ENCODE measurements around the gene PTPRU.
"Not testable (repeated sequence)": the region's sequence is repeated elsewhere in the genome, so short reads cannot be mapped to it uniquely, and the experiment has no call there.

The PTPRU gene

GRCh38 chr1:29232387-29232786 is 3.9 kb upstream of the PTPRU start:
- Histone ChIP-seq H3K4me1 (ENCODE audit: control insufficient read depth in 1 of 2, insufficient read depth in 2 of 2, low read length in 2 of 2) (peaks cover 15 to 22% of the 10 kb centered on the region in 2 donors), H3K4me3 (ENCODE audit: low read depth in 1 of 2, low read length in 2 of 2) (no peak overlapping the region), H3K9ac (ENCODE audit: low read depth in 1 of 2, low read length in 2 of 2) (no peak overlapping the region), H3K9me3 (ENCODE audit: control insufficient read depth in 1 of 2, low read length in 2 of 2) (no peaks in the 10 kb centered on the region), H3K27ac (ENCODE audit: low read depth, low read length) (no peak overlapping the region), H3K36me3 (ENCODE audit: control insufficient read depth in 1 of 2, insufficient read depth in 2 of 2, low read length in 2 of 2) (no peaks in the 10 kb centered on the region), H3K27me3 (ENCODE audit: control insufficient read depth in 1 of 2, insufficient read depth in 2 of 2, low read length in 2 of 2) (peaks cover 9% of the 10 kb centered on the region in 2 donors)

DNA sequence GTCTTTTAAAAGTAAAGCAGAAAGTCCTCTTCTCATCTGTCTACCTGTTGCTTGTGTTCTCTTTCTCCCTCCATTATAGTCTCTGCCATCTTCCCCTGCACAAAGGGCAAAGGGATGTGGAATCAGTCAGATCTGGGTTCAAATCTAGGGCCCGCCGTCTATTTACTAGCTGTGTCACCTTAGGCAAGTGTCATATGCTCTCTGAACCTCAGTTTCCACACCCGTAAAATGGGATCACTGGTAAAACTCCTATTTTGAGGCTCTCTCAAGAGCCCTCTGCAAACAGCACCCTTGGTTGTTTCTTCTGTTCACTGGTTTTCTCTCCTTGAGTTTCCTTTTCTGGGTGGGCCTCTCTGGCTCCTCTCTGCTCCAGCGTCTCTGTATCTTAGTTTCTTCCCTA is 2.6 kb upstream of the PTPRU start:
- Histone ChIP-seq H3K36me3 (ENCODE audit: control insufficient read depth in 1 of 2, insufficient read depth in 2 of 2, low read length in 2 of 2) (no peaks in the 10 kb centered on the region), H3K9ac (ENCODE audit: low read depth in 1 of 2, low read length in 2 of 2) (no peak overlapping the region), H3K27ac (ENCODE audit: low read depth, low read length) (no peak overlapping the region), H3K4me1 (ENCODE audit: control insufficient read depth in 1 of 2, insufficient read depth in 2 of 2, low read length in 2 of 2) (peaks cover 22% of the 10 kb centered on the region in 2 donors), H3K9me3 (ENCODE audit: control insufficient read depth in 1 of 2, low read length in 2 of 2) (no peaks in the 10 kb centered on the region), H3K4me3 (ENCODE audit: low read depth in 1 of 2, low read length in 2 of 2) (no peak overlapping the region), H3K27me3 (ENCODE audit: control insufficient read depth in 1 of 2, insufficient read depth in 2 of 2, low read length in 2 of 2) (peaks cover 16 to 18% of the 10 kb centered on the region in 2 donors)

DNA sequence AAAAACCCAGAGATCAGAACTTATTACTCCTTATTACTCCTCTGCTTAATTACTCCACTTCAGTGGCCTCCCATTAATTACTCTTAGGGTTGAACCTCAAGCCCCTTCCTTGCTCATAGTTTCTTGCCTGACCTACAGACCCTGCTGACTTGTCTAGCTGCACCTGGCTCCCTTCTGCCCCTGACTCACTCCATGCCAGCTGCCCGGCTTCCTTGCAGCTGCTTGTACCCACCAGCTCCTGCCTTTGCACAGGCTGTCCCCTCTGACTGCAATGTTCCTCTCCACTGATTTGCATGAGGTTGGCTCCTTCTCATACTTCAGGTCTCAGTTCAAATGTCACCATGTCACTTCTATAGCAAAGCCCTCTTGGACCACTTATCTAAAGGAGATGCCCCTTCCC is 1.9 kb upstream of the PTPRU start:
- Histone ChIP-seq H3K9me3 (ENCODE audit: control insufficient read depth in 1 of 2, low read length in 2 of 2) (no peaks in the 10 kb centered on the region), H3K36me3 (ENCODE audit: control insufficient read depth in 1 of 2, insufficient read depth in 2 of 2, low read length in 2 of 2) (no peaks in the 10 kb centered on the region), H3K4me1 (ENCODE audit: control insufficient read depth in 1 of 2, insufficient read depth in 2 of 2, low read length in 2 of 2) (peaks cover 21% of the 10 kb centered on the region in 2 donors), H3K27me3 (ENCODE audit: control insufficient read depth in 1 of 2, insufficient read depth in 2 of 2, low read length in 2 of 2) (peaks cover 24 to 26% of the 10 kb centered on the region in 2 donors), H3K9ac (ENCODE audit: low read depth in 1 of 2, low read length in 2 of 2) (no peak overlapping the region), H3K27ac (ENCODE audit: low read depth, low read length) (no peak overlapping the region), H3K4me3 (ENCODE audit: low read depth in 1 of 2, low read length in 2 of 2) (no peak overlapping the region)

DNA sequence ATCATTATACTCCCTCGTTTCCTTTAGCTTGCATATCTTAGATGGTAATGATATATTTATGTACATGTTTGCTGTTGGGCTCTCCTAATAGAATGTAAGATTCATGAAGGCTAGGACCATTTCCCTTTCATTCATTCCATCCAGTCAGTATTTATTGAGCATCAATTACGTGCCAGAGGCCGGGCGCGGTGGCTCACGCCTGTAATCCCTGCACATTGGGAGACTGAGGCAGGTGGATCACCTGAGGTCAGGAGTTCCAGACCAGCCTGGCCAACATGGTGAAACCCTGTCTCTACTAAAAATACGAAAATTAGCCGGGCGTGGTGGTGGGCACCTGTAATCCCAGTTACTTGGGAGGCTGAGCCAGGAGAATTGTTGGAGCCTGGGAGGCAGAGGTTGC is 1.4 kb upstream of the PTPRU start:
- not testable (repeated sequence) for H3K4me3 ChIP-seq (ENCODE audit: low read depth in 1 of 2, low read length in 2 of 2); H3K9ac ChIP-seq (ENCODE audit: low read depth in 1 of 2, low read length in 2 of 2); H3K9me3 ChIP-seq (ENCODE audit: control insufficient read depth in 1 of 2, low read length in 2 of 2); H3K27ac ChIP-seq (ENCODE audit: low read depth, low read length); H3K36me3 ChIP-seq (ENCODE audit: control insufficient read depth in 1 of 2, insufficient read depth in 2 of 2, low read length in 2 of 2)
- H3K4me1 ChIP-seq (ENCODE audit: control insufficient read depth in 1 of 2, insufficient read depth in 2 of 2, low read length in 2 of 2), result peaks cover 17% of the 10 kb centered on the region in 2 donors
- peaks cover 28 to 29% of the 10 kb centered on the region in 2 donors for H3K27me3 ChIP-seq (ENCODE audit: control insufficient read depth in 1 of 2, insufficient read depth in 2 of 2, low read length in 2 of 2)

- Histone ChIP-seq H3K36me3 (ENCODE audit: control insufficient read depth in 1 of 2, insufficient read depth in 2 of 2, low read length in 2 of 2) (no peaks in the 10 kb centered on the region), H3K4me3 (ENCODE audit: low read depth in 1 of 2, low read length in 2 of 2) (peak overlapping the region; percentile 55 to 75), H3K27me3 (ENCODE audit: control insufficient read depth in 1 of 2, insufficient read depth in 2 of 2, low read length in 2 of 2) (peaks cover 29 to 36% of the 10 kb centered on the region in 2 donors), H3K9ac (ENCODE audit: low read depth in 1 of 2, low read length in 2 of 2) (peak overlapping the region; percentile 57 to 72), H3K27ac (ENCODE audit: low read depth, low read length) (no peak overlapping the region), H3K4me1 (ENCODE audit: control insufficient read depth in 1 of 2, insufficient read depth in 2 of 2, low read length in 2 of 2) (peaks cover 11 to 16% of the 10 kb centered on the region in 2 donors), H3K9me3 (ENCODE audit: control insufficient read depth in 1 of 2, low read length in 2 of 2) (no peaks in the 10 kb centered on the region)
Measured at GRCh38 chr1:29236712-29237128, 398 bp downstream of the PTPRU start.

- Histone ChIP-seq H3K9me3 (ENCODE audit: control insufficient read depth in 1 of 2, low read length in 2 of 2) (no peaks in the 10 kb centered on the region), H3K4me3 (ENCODE audit: low read depth in 1 of 2, low read length in 2 of 2) (peak overlapping the region; percentile 55 to 75), H3K9ac (ENCODE audit: low read depth in 1 of 2, low read length in 2 of 2) (peak overlapping the region; percentile 57 to 72), H3K4me1 (ENCODE audit: control insufficient read depth in 1 of 2, insufficient read depth in 2 of 2, low read length in 2 of 2) (peaks cover 11 to 16% of the 10 kb centered on the region in 2 donors), H3K27me3 (ENCODE audit: control insufficient read depth in 1 of 2, insufficient read depth in 2 of 2, low read length in 2 of 2) (peaks cover 29 to 36% of the 10 kb centered on the region in 2 donors), H3K36me3 (ENCODE audit: control insufficient read depth in 1 of 2, insufficient read depth in 2 of 2, low read length in 2 of 2) (no peaks in the 10 kb centered on the region), H3K27ac (ENCODE audit: low read depth, low read length) (no peak overlapping the region)
Measured at GRCh38 chr1:29237129-29237821, 953 bp downstream of the PTPRU start.

- H3K4me3 ChIP-seq (ENCODE audit: low read depth in 1 of 2, low read length in 2 of 2), result peak overlapping the region; percentile 16 to 22
- no peaks in the 10 kb centered on the region for H3K9me3 ChIP-seq (ENCODE audit: control insufficient read depth in 1 of 2, low read length in 2 of 2)
- H3K4me1 ChIP-seq (ENCODE audit: control insufficient read depth in 1 of 2, insufficient read depth in 2 of 2, low read length in 2 of 2), result peaks cover 11 to 16% of the 10 kb centered on the region in 2 donors
- no peak overlapping the region for H3K9ac ChIP-seq (ENCODE audit: low read depth in 1 of 2, low read length in 2 of 2)
- peaks cover 29 to 36% of the 10 kb centered on the region in 2 donors for H3K27me3 ChIP-seq (ENCODE audit: control insufficient read depth in 1 of 2, insufficient read depth in 2 of 2, low read length in 2 of 2)
- no peak overlapping the region for H3K27ac ChIP-seq (ENCODE audit: low read depth, low read length)
- H3K36me3 ChIP-seq (ENCODE audit: control insufficient read depth in 1 of 2, insufficient read depth in 2 of 2, low read length in 2 of 2), result no peaks in the 10 kb centered on the region
Measured at GRCh38 chr1:29237852-29238619, 1.7 kb downstream of the PTPRU start.

GRCh38 chr1:29238620-29239002 is 2.3 kb downstream of the PTPRU start:
- Histone ChIP-seq H3K4me1 (ENCODE audit: control insufficient read depth in 1 of 2, insufficient read depth in 2 of 2, low read length in 2 of 2) (peaks cover 11 to 16% of the 10 kb centered on the region in 2 donors), H3K4me3 (ENCODE audit: low read depth in 1 of 2, low read length in 2 of 2) (no peak overlapping the region), H3K27me3 (ENCODE audit: control insufficient read depth in 1 of 2, insufficient read depth in 2 of 2, low read length in 2 of 2) (peaks cover 29 to 36% of the 10 kb centered on the region in 2 donors), H3K9me3 (ENCODE audit: control insufficient read depth in 1 of 2, low read length in 2 of 2) (no peaks in the 10 kb centered on the region), H3K36me3 (ENCODE audit: control insufficient read depth in 1 of 2, insufficient read depth in 2 of 2, low read length in 2 of 2) (no peaks in the 10 kb centered on the region), H3K9ac (ENCODE audit: low read depth in 1 of 2, low read length in 2 of 2) (no peak overlapping the region), H3K27ac (ENCODE audit: low read depth, low read length) (no peak overlapping the region)

- Histone ChIP-seq H3K4me1 (ENCODE audit: control insufficient read depth in 1 of 2, insufficient read depth in 2 of 2, low read length in 2 of 2) (peaks cover 11 to 16% of the 10 kb centered on the region in 2 donors), H3K27me3 (ENCODE audit: control insufficient read depth in 1 of 2, insufficient read depth in 2 of 2, low read length in 2 of 2) (peaks cover 29 to 36% of the 10 kb centered on the region in 2 donors), H3K36me3 (ENCODE audit: control insufficient read depth in 1 of 2, insufficient read depth in 2 of 2, low read length in 2 of 2) (no peaks in the 10 kb centered on the region), H3K4me3 (ENCODE audit: low read depth in 1 of 2, low read length in 2 of 2) (no peak overlapping the region), H3K9ac (ENCODE audit: low read depth in 1 of 2, low read length in 2 of 2) (no peak overlapping the region), H3K9me3 (ENCODE audit: control insufficient read depth in 1 of 2, low read length in 2 of 2) (no peaks in the 10 kb centered on the region), H3K27ac (ENCODE audit: low read depth, low read length) (no peak overlapping the region)
Measured at GRCh38 chr1:29239142-29239541, 2.8 kb downstream of the PTPRU start.

DNA sequence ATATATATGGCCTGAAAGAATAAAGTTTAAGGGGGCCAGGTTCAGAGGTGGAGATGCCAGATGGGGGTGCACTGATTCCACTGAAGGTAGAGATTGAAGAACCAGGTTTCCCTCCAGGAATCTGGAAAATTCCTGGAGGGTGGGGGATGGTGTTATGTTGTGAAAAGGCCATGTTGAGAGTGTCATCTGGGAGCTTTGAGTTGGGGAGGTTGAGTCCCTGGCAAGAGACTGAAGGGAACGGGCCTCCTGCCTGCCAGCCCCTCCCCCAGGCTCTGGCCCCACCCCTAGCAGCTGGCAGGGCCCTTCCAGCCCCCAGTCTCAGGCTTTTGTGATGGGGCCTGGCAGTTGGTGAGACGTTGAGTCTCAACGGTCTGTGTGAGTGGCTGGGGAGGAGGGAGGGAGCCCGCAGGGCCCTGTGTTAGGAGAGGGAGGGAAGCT is 4.1 kb downstream of the PTPRU start:
- H3K27me3 ChIP-seq (ENCODE audit: control insufficient read depth in 1 of 2, insufficient read depth in 2 of 2, low read length in 2 of 2), result peaks cover 29 to 36% of the 10 kb centered on the region in 2 donors
- H3K4me3 ChIP-seq (ENCODE audit: low read depth in 1 of 2, low read length in 2 of 2), result no peak overlapping the region
- no peaks in the 10 kb centered on the region for H3K36me3 ChIP-seq (ENCODE audit: control insufficient read depth in 1 of 2, insufficient read depth in 2 of 2, low read length in 2 of 2)
- H3K4me1 ChIP-seq (ENCODE audit: control insufficient read depth in 1 of 2, insufficient read depth in 2 of 2, low read length in 2 of 2), result peaks cover 11 to 16% of the 10 kb centered on the region in 2 donors
- no peak overlapping the region for H3K9ac ChIP-seq (ENCODE audit: low read depth in 1 of 2, low read length in 2 of 2)
- H3K9me3 ChIP-seq (ENCODE audit: control insufficient read depth in 1 of 2, low read length in 2 of 2), result no peaks in the 10 kb centered on the region
- H3K27ac ChIP-seq (ENCODE audit: low read depth, low read length), result no peak overlapping the region

Measured in duodenal mucosa (tissue), 2 donors.